Epithelial cell of proximal tubule (primary cell): Measurements from ENCODE around the gene MPG. TPM values are rescaled to one million over a fixed set of nuclear protein-coding genes. Genes with fewer than 3 reads are reported as not detected.

Experiments
- DNase-seq: peaks from one replicate; pipeline ENCODE4 v3.0.0-alpha.2; 2011; ENCODE audit warnings: low read depth
- H3K4me3 ChIP-seq: 2 replicates; pipeline ENCODE4 v1.5.1; 2011; ENCODE audit warnings: low read depth, mild to moderate bottlenecking, low read length
- total RNA-seq: library from RNA; depleted of rRNA; stranded (reverse); fragments of >200 nt; gene quantifications from 2 replicates; pipeline ENCODE4 v1.2.3, GENCODE V29; 2015
- TF ChIP-seq, protein P1 (sequence below): conservative IDR thresholded peaks from 2 replicates; pipeline ENCODE4 v1.5.1; 2012; ENCODE audit warnings: low read depth, mild to moderate bottlenecking, low read length

The MPG gene
- total RNA-seq, 1 donor from 2014 or later = 92.8 TPM

DNA sequence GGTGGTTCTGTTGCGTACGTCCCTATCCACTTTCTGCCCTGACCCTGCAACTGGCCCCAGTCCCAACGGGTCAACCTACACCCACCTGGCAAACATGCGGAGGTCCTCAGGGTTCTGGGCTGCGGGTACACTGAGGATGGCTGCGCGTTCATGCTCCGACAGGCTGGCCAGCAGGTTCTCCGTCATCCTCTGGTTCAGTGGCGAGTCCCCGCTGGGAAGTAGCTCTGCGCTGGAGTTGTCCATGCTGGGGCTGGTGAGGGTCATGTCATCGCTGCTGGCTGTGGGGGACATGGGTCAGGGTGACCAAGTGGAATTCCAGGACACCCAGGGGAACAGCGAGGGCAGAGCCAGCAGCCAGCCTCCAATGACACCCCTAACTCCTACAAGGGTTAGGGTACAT, 10.6 kb downstream of the MPG start:
- no peak for DNase-seq
- TF ChIP-seq, protein P1, sequence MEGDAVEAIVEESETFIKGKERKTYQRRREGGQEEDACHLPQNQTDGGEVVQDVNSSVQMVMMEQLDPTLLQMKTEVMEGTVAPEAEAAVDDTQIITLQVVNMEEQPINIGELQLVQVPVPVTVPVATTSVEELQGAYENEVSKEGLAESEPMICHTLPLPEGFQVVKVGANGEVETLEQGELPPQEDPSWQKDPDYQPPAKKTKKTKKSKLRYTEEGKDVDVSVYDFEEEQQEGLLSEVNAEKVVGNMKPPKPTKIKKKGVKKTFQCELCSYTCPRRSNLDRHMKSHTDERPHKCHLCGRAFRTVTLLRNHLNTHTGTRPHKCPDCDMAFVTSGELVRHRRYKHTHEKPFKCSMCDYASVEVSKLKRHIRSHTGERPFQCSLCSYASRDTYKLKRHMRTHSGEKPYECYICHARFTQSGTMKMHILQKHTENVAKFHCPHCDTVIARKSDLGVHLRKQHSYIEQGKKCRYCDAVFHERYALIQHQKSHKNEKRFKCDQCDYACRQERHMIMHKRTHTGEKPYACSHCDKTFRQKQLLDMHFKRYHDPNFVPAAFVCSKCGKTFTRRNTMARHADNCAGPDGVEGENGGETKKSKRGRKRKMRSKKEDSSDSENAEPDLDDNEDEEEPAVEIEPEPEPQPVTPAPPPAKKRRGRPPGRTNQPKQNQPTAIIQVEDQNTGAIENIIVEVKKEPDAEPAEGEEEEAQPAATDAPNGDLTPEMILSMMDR = no peak
- no peak overlapping the region for H3K4me3 ChIP-seq

DNA sequence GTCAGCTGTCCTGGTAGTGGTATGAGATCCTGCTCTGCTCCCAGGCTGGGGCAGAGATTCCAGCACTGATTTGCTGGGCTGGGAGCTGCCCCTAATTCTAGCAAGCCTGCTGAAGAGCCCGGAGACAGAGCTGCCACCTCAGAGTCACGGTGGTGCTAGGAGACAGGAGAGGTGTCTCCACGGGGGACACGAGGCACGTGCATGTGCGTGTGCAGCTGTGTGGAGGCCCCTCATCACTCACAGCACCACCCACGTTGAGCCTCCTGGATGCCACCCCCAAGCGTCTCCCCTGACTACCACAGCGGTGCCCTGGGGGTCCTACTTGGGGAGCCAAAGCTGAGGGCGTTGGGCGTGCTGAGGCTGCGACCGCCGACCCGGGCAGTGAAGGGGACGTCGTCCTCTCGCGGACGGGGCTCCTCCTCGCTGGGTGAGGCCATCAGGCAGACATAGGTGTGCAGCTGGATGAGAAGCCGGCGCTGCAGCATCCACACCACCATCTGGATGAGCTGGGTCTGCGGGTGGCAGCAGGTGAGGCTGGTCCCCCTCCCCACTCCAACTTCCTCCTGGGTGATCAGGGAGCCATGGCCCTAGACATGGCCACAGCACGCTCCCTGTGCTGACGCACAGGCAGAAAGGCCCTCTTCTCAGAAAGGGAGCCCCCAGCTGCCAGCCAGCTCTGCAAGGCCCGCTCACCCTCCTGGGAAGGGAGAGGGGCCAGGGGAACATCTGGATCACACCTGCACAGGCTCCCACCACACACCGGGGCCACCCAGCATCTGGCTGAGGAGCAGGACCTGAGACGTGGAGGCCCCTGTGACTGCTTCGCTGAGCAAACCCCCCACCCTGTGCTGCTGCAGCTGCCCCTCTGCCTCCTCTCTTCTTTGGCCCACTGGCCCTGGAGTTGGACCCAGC, 11.6 kb downstream of the MPG start:
- TF ChIP-seq, protein P1 = no peak
- no peak overlapping the region for H3K4me3 ChIP-seq
- no peak for DNase-seq

DNA sequence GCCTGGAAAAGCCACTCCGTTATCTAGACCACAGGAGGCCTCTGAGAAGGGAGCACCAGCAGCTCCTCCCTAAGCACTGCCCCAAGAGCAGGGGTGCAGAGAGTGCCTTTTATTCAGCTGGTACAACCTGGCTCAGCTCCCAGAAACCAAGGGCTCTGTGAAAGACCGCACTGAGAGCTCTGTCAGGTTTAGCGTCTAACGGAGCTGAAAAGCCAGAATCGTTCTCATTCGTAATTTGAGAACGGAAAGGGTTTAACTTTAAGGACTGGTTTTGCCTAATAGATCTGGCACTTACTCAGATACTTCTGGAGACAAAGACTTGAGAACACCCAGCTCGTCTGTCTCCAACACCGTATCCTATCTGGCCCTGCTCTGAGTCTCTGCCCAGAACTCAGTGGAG, 13.5 kb downstream of the MPG start:
- TF ChIP-seq, protein P1 = no peak
- no peak for DNase-seq
- H3K4me3 ChIP-seq = no peak overlapping the region

DNA sequence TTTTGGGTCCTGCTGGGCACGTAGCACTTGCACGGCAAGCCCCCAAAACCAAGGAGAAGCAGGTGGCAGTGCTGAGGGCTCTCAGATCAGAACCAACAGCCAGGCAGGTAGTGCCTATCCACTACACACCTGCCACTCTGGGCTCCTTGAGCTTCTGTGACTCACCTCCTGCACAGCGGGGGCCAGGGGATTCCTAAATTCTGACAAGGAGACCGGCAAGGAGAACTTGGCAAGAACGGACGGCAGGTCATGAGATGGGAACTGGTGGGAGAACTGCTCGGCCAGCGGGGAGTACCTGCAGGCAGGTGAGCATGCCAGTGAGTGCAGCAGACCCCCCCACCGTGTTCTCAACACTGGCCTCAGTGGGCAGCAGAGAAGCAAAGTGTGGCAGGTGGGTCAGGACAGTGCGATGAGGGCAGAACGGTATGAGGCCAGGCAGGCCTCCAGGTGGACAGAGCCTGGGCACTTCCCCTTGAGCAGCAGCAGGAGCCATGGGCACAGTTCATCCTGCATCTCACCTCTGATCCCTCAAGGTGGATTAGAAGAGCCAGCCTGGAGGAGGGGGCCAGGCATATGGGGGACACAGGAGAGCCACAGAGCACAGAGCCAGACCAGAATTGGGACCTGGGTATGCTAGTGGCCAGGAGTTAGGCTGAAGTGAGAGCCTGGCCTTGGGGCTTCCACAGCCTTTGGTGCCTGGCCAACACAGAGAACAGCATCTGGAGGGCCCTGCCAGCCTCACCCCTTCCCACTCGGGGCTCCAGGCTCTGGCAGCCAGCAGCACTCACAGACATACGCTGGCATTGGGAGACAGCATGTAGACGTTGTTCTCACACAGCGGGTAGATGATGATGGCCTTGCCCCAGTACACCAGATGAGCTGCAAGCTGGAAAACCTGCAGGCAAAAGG, 14.7 kb downstream of the MPG start:
- TF ChIP-seq, protein P1 = no peak
- H3K4me3 ChIP-seq = no peak overlapping the region
- no peak for DNase-seq

DNA sequence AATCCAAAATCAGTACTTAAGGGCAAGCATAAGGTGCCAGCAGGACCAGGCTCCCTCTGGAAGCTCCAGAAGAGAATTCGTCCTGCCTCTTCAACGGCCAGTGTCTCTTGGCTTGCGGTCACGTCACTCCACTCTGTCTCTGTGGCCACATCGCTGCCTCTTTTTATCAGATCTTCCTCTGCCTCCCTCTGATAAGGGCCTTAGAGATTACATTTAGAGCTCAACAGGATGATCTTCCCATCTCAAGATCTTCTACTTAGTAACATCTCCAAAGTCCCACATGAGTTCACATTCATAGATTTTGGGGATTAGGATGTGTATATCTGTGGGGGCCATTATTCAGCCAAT, 16.9 kb downstream of the MPG start:
- DNase-seq = no peak
- H3K4me3 ChIP-seq = no peak overlapping the region
- TF ChIP-seq, protein P1 = no peak

DNA sequence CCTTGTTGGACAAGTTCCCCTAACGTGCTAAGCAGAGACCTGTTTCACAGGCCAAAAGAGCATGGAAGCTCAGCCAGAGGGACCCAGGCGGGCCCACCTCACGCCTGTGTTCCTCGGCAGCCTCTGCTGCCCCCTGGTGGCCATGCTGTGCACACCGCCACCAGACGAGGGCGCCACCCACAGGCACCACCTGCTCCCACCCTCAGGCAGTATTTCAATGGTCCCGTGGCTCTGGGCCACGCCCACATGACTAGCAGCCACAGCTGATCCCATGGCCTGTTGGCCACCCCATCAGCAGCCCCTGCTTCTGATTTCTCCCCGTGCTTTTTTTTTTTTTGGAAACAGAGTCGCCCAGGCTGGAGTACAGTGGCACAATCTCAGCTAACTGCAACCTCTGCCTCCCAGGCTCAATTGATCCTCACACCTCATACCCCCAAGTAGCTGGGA, 18.9 kb downstream of the MPG start:
- no peak overlapping the region for H3K4me3 ChIP-seq
- DNase-seq = no peak
- TF ChIP-seq, protein P1 = peak; percentile 99
